ENCODE measurements around the gene LIPH. TPM values are rescaled to one million over a fixed set of nuclear protein-coding genes. Genes with fewer than 3 reads are reported as not detected.
"Not testable (repeated sequence)": the region's sequence is repeated elsewhere in the genome, so short reads cannot be mapped to it uniquely, and the experiment has no call there.

The LIPH gene
- total RNA-seq, 2 experiments from 2014 or later: not detected

DNA sequence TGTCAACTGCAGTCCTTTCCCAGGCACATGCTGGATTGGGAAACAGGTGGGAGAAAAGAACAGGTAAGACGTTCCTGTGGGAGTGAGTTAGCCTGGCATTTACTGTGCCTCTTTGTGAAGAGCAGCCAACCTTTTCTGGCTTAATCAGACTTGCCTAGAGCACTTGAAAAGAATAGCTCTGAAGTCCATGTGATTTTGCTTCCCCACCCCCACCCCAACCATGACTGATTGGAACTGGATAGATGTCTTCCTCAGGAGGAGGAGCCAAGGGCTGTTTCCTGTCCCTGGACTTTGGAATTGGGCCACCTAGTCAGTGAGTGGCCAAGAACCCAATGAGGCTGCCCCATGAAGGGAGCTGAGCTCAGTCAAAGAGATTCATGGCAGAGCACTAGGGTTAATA, 48.9 kb downstream of the LIPH start:
- peaks cover 3% of the 10 kb centered on the region for H3K4me1 Mint-ChIP-seq
- no peak overlapping the region for H3K4me3 Mint-ChIP-seq
- no peaks in the 10 kb centered on the region for H3K36me3 Mint-ChIP-seq (ENCODE audit: low read depth)
- H3K9me3 Mint-ChIP-seq: no peaks in the 10 kb centered on the region
- ChIA-PET POLR2A (no interaction called here), CTCF (no interaction called here)
- no peak for DNase-seq
- H3K27ac Mint-ChIP-seq: no peak overlapping the region
- H3K27me3 Mint-ChIP-seq: peaks cover 5% of the 10 kb centered on the region

DNA sequence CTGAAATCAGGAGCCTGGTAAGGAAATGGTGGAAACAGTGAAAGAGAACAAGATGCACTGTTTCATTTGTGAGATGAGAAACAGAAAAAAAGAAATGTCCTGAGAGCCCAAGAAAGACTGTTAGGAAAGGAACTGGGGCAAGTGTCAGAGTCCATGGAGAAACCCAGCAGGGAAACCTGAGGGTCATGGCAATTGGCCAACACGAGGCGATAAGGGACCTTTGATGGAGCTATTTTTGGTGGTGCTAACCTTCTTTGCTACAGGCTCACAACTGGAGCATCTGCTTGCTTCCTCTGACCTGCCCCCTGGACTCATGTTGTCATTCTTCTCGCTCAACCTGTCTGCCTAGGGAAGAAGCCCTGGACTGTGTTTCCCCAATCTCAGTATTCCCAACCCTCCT, 49.4 kb downstream of the LIPH start:
- CTCF ChIA-PET: no interaction called here
- H3K27me3 Mint-ChIP-seq: peaks cover 5% of the 10 kb centered on the region
- peaks cover 3% of the 10 kb centered on the region for H3K4me1 Mint-ChIP-seq
- peaks cover 2% of the 10 kb centered on the region for H3K36me3 Mint-ChIP-seq (ENCODE audit: low read depth)
- H3K9me3 Mint-ChIP-seq: no peaks in the 10 kb centered on the region
- no peak overlapping the region for H3K4me3 Mint-ChIP-seq
- no peak for DNase-seq
- POLR2A ChIA-PET: no interaction called here
- H3K27ac Mint-ChIP-seq: no peak overlapping the region

DNA sequence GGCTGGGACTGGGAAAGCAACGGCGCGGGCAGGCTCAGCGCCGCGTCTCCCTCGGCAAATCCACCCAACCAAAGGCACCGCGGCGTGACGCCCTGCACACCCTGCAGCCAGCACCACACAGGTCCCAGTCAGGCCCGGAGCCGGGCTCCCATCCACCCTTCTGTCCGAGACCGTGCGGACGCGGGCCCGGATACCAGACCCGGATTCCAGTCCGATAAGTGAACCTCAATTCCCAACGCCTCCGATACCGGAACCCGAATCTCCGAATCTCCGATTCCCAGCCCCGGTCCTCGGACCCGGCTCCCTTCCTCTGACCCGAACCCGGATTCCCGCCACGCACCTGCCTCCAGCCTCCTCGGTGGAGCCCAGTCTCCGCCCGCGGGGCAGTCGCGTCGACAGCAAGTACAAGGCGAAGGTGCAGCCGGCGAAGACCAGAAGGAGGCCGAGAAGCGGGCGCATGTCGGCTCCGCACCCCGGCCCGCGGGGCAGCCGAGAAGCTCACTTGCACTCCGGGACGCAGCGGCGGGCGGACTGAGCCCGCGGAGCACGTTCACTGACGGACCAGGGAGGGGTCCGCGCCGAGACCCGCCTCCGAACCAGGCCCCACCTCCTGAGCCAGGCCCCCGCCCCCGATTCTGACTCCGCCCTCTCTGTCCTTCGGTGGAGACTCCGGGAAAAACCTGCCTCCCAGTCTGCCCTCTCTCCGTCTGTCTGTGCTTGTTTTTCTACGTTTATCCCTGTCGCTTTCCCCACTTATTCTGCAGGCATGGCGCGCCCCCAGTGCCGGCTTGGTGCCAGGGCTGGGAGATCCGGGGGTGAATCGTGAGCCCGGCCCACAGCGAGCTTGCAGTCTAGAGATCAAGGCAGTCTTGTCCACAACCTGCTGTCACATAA, 53.6 kb downstream of the LIPH start, which contains the start of gene TMEM41A:
Gene TMEM41A (minus strand): TSS at position 533 of the 894 bp plus-strand sequence. CDS start 74 bp downstream, at position 459.
- Mint-ChIP-seq H3K9me3 (no peaks in the 10 kb centered on the region), H3K27ac (peak within 1 kb of the TSS; percentile 82), H3K4me3 (peak within 1 kb of the TSS; percentile 83), H3K27me3 (peaks cover 5% of the 10 kb centered on the region), H3K36me3 (ENCODE audit: low read depth) (peaks cover 23% of the 10 kb centered on the region), H3K4me1 (peaks cover 21% of the 10 kb centered on the region)
- ChIA-PET POLR2A (interaction anchor here (0.7 to 1.8 kb wide), 7 partner anchors 10 to 87 kb away, joined by 3 to 17 read pairs (median 4); partner anchors contain the start of gene SENP2), CTCF (interaction anchor here (1.1 kb wide), 1 partner anchor 60 kb away, joined by 5 read pairs; no protein-coding TSS in a partner anchor)
- peak; percentile 92 for DNase-seq

DNA sequence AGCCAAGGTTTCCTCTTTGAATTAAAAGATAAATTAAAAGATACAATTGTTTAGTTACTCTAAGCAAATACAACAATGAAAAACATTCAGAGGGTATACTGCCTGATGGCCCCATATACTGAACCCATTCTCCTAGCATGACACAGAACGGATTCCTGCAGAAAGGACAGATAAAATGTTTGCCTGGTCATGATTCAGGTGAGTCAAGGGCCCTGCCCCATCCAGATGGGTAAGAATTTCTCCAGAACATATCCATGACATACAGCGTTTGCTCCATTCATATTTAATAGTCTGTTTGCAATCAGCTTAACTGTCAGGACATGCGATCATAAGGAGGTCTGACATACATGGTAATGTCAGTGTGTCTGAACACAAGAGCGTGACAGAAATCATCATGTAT, 62.1 kb downstream of the LIPH start:
- Mint-ChIP-seq H3K4me1 (peaks cover 19% of the 10 kb centered on the region), H3K27me3 (no peaks in the 10 kb centered on the region), H3K9me3 (no peaks in the 10 kb centered on the region), H3K36me3 (ENCODE audit: low read depth) (peaks cover 42% of the 10 kb centered on the region), H3K27ac (no peak overlapping the region), H3K4me3 (no peak overlapping the region)
- POLR2A ChIA-PET: no interaction called here
- no peak for DNase-seq
- CTCF ChIA-PET: no interaction called here

DNA sequence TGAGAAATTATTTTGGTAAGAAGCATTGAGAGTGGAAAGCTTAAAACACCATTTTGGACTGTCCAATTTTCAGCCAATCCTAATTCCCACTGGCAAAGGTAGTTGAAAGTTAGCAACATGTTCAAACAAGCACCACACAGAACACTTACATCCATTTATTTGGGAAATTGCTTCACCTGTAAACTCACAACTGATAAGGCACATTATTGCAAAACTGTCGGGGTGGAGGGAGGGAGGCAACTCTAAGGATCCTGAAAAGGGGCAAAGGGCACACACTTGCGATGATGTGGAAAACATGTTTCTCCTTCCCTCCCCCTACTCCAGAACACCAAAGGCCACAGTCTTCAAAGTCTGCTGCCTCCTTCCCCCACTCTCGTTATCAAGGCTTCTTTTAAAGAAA, 62.9 kb downstream of the LIPH start:
- CTCF ChIA-PET: interaction anchor here (0.8 kb wide), 1 partner anchor 10 kb away, joined by 3 read pairs; no protein-coding TSS in a partner anchor
- H3K4me1 Mint-ChIP-seq: peaks cover 19% of the 10 kb centered on the region
- POLR2A ChIA-PET: interaction anchor here (1.3 to 1.4 kb wide), 2 partner anchors 10 to 11 kb away, joined by 3 to 4 read pairs; partner anchors contain the start of gene TMEM41A

DNA sequence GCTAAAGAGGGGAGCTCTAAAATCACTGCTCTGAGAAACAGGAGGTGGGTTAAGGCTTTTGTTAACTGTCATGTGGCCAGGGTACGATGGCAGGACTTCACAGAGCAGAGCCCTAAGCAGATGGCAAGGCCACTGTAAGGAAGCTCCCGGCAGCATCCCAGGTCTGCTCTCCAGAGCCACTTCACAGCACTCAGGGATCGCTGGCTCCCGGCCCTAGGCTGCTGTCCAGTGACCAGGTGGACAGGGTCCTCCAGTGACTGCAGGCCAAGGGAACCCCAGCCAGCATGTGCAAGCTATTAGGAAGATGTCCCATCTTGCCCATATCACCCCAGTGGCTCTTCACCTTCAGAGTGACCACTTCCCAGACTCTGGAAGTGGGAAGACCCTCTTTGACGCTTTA, 63.9 kb downstream of the LIPH start:
- no peaks in the 10 kb centered on the region for H3K9me3 Mint-ChIP-seq
- ChIA-PET POLR2A (interaction anchor here (1.3 to 1.4 kb wide), 2 partner anchors 10 to 11 kb away, joined by 3 to 4 read pairs; partner anchors contain the start of gene TMEM41A), CTCF (no interaction called here)
- no peak overlapping the region for H3K4me3 Mint-ChIP-seq
- H3K27ac Mint-ChIP-seq: no peak overlapping the region
- no peaks in the 10 kb centered on the region for H3K27me3 Mint-ChIP-seq
- H3K4me1 Mint-ChIP-seq: peaks cover 15% of the 10 kb centered on the region
- no peak for DNase-seq
- H3K36me3 Mint-ChIP-seq (ENCODE audit: low read depth): peaks cover 29% of the 10 kb centered on the region

More for the DNA sequence above, 62.9 kb downstream of the LIPH start:
- no peaks in the 10 kb centered on the region for H3K9me3 Mint-ChIP-seq
- H3K4me3 Mint-ChIP-seq: no peak overlapping the region
- H3K27me3 Mint-ChIP-seq: no peaks in the 10 kb centered on the region
- no peak for DNase-seq
- H3K27ac Mint-ChIP-seq: no peak overlapping the region
- peaks cover 37% of the 10 kb centered on the region for H3K36me3 Mint-ChIP-seq (ENCODE audit: low read depth)

DNA sequence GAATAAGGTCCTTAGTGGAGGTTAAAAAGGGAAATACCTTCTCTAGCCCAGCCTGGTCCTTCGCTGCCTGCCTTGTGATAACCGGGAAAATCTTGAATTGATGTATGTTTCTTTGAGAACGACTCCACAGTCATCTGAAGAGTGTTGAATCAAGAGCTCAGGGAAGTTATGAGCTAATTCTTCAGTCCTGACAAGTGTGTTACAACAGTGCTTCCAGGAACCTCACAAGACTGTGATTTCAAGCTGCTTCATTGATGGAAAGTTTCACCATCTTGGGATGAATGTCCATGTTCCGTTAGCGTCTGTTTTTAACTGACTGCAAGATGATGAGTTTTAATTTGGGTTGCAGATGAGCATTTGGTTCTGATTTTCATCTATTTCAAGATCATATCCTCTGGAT, 66.0 kb downstream of the LIPH start:
- Mint-ChIP-seq H3K4me3 (no peak overlapping the region), H3K27ac (no peak overlapping the region), H3K9me3 (peaks cover 3% of the 10 kb centered on the region), H3K4me1 (peaks cover 10% of the 10 kb centered on the region), H3K36me3 (ENCODE audit: low read depth) (peaks cover 41% of the 10 kb centered on the region), H3K27me3 (no peaks in the 10 kb centered on the region)
- POLR2A ChIA-PET: no interaction called here
- DNase-seq: no peak
- CTCF ChIA-PET: no interaction called here

DNA sequence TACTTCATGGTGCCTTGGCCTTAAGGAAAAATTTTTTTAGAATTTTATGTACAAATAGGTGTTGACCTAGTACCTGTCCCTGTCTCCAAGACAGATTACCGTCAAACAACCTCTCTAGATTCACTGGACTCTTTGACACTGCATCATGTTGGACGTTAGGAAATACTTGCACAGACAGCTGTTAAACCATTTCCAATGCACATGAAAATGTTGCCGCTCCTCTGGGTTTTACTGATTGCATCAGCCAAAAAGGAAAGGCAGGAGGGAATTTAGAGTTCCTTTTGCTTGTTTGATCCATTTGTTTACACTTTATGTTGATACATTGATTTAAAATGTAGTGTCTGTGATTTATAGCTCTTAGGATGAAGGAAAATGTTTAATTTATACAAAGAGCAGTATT, 68.1 kb downstream of the LIPH start:
- H3K36me3 Mint-ChIP-seq (ENCODE audit: low read depth): peaks cover 48% of the 10 kb centered on the region
- H3K27me3 Mint-ChIP-seq: no peaks in the 10 kb centered on the region
- no peak overlapping the region for H3K4me3 Mint-ChIP-seq
- H3K27ac Mint-ChIP-seq: no peak overlapping the region
- peaks cover 9% of the 10 kb centered on the region for H3K9me3 Mint-ChIP-seq
- H3K4me1 Mint-ChIP-seq: peaks cover 10% of the 10 kb centered on the region
- ChIA-PET CTCF (interaction anchor here (1.2 to 1.4 kb wide), 2 partner anchors 74 to 92 kb away, joined by 3 to 4 read pairs; no protein-coding TSS in a partner anchor), POLR2A (no interaction called here)
- DNase-seq: no peak

DNA sequence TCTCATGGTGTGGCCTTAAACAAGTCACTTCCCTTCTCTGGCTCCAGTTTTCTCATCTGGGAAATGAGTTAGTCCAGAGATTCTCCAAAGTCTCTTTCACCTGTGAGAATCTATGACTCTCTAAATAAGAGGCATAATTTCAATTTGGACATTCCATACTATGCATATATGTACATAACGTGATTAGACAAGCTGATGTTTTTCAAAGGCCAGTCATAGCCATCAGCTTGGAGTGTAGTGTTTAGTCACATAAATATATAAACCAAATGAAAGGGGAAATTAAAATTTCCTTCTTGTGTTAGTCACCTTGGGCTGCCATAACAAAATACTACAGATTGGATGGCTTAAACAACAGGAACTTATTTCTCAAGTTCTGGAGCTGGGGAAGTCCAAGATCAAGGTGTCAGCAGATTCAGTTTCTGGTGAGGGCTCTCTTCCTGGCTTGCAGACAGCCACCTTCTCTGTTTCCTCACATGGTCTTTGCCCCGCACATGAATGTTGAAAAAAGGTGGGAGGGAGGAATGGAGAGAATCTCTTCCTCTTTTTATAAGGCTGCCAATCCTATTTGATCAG, 72.9 kb downstream of the LIPH start:
- Mint-ChIP-seq H3K9me3 (peaks cover 9% of the 10 kb centered on the region), H3K36me3 (ENCODE audit: low read depth) (peaks cover 39% of the 10 kb centered on the region), H3K27ac (no peak overlapping the region), H3K4me1 (peaks cover 10% of the 10 kb centered on the region), H3K4me3 (no peak overlapping the region), H3K27me3 (no peaks in the 10 kb centered on the region)
- ChIA-PET POLR2A (no interaction called here), CTCF (interaction anchor here (0.8 kb wide), 2 partner anchors 10 to 80 kb away, joined by 3 read pairs; no protein-coding TSS in a partner anchor)
- DNase-seq: no peak

DNA sequence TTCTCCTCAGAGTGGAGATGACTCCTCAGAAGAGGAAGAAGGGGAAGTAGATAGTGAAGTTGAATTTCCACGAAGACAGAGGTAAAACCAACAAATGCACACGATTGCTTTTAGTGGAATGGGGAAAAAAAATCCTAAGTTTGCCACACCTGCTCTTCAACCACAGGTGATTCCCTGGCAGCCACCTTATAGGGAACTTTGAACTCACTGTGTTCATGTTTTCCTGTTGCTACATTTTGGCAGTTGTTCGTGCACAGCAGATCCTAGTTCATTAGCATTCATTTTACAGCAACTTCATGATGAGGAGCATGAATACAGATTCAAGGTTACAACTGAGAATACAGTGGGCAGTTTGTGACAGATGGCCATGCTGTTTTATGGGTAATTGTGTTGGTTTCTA, 75.1 kb downstream of the LIPH start:
- ChIA-PET POLR2A (no interaction called here), CTCF (no interaction called here)
- H3K9me3 Mint-ChIP-seq: peaks cover 6% of the 10 kb centered on the region
- H3K36me3 Mint-ChIP-seq (ENCODE audit: low read depth): peaks cover 37% of the 10 kb centered on the region
- H3K27ac Mint-ChIP-seq: no peak overlapping the region
- H3K27me3 Mint-ChIP-seq: no peaks in the 10 kb centered on the region
- no peaks in the 10 kb centered on the region for H3K4me1 Mint-ChIP-seq
- H3K4me3 Mint-ChIP-seq: no peak overlapping the region
- DNase-seq: no peak

DNA sequence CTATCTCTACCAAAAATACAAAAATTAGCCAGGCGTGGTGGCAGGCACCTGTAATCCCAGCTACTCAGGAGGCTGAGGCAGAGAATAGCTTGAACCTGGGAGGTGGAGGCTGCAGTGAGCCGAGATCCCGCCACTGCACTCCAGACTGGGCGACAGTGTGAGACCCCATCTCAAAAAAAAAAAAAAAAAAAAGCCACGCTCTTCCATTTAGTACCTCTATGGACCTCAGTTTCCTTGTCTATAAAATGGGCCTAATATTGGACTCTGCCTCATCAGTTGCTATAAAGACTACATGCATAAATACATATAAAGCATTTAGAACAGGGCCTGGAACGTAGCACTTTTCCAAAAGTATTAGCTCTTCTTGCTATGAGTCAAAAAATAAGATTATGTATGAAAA, 77.5 kb downstream of the LIPH start:
- peaks cover 19% of the 10 kb centered on the region for H3K36me3 Mint-ChIP-seq (ENCODE audit: low read depth)
- not testable (repeated sequence) for H3K9me3 Mint-ChIP-seq

DNA sequence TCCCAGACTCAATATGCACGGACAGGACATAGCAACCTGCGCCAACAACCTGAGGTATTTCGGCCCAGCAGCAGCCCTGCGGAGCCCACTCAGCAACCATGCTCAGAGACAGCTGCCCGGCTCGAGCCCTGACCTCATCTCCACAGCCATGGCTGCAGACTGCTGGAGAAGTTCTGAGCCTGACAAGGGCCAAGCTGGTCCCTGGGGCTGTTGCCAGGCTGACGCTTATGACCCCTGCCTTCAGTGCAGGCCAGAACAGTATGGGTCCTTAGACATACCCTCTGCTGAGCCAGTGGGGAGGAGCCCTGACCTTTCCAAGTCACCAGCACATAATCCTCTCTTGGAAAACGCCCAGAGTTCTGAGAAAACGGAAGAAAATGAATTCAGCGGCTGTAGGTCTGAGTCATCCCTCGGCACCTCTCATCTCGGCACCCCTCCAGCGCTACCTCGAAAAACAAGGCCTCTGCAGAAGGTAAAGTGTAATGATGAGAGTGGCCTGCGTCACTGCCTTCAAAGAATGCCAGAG, 79.0 kb downstream of the LIPH start:
- Mint-ChIP-seq H3K36me3 (ENCODE audit: low read depth) (peaks cover 11% of the 10 kb centered on the region), H3K4me1 (peaks cover 3% of the 10 kb centered on the region), H3K9me3 (no peaks in the 10 kb centered on the region), H3K4me3 (no peak overlapping the region), H3K27me3 (no peaks in the 10 kb centered on the region), H3K27ac (no peak overlapping the region)
- ChIA-PET POLR2A (no interaction called here), CTCF (no interaction called here)
- DNase-seq: no peak

More for the DNA sequence above, 77.5 kb downstream of the LIPH start:
- DNase-seq, H3K27me3 Mint-ChIP-seq, CTCF ChIA-PET, H3K4me1 Mint-ChIP-seq, H3K4me3 Mint-ChIP-seq, H3K27ac Mint-ChIP-seq, POLR2A ChIA-PET: not testable (repeated sequence)

DNA sequence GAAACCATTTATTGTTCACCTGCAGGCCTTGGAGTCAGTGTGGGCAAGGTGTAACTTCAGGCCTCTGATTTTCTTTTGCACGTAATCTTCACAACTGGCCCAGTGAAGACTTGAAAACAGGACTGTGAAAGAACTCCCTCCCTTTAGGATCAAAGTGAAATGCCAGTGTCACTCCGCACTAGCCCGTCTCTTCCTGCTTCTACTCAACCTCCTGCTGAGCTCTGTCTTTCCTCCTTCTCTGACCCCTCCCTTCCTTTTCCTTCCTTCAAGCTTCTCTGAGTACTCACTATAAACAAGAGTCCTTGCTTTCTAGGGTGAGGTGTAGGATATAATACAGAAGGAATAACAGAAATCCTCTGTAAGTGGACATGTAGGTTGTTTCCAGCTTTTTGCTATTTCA, 82.1 kb downstream of the LIPH start:
- ChIA-PET CTCF (interaction anchor here (2.6 kb wide), 1 partner anchor 89 kb away, joined by 8 read pairs; no protein-coding TSS in a partner anchor), POLR2A (no interaction called here)
- H3K27ac Mint-ChIP-seq: no peak overlapping the region

More for the DNA sequence above, 82.1 kb downstream of the LIPH start:
- DNase-seq: no peak
- H3K9me3 Mint-ChIP-seq: no peaks in the 10 kb centered on the region
- H3K4me1 Mint-ChIP-seq: peaks cover 3% of the 10 kb centered on the region
- no peaks in the 10 kb centered on the region for H3K27me3 Mint-ChIP-seq
- H3K4me3 Mint-ChIP-seq: no peak overlapping the region
- peaks cover 8% of the 10 kb centered on the region for H3K36me3 Mint-ChIP-seq (ENCODE audit: low read depth)

Data from activated CD4-positive, alpha-beta memory T cell treated with anti-CD3 and anti-CD28 coated beads, Interleukin-2, amount 10 ng/mL, durations not matched to agents 7 days and 5 days (primary cell).